Stomach (tissue), 4 donors: ENCODE data around the gene ABI3BP.

Experiments
- EP300 ChIP-seq: sonication (generic); formaldehyde crosslinking; IDR thresholded peaks from one replicate; pipeline ENCODE4 v1.6.1; 2017; ENCODE audit warnings: antibody characterized with exemption
- POLR2A ChIP-seq, 4 donors: fragments of 450-650 bp; IDR thresholded peaks; one replicate each; pipeline ENCODE4 v1.6.1; 2016; ENCODE audit warnings: antibody characterized with exemption in 4 of 4, control low read depth in 2 of 4, mild to moderate bottlenecking in 1 of 4, moderate library complexity in 1 of 4
- POLR2AphosphoS5 ChIP-seq, 3 donors: sonication (generic); formaldehyde crosslinking; IDR thresholded peaks; one replicate each; pipeline ENCODE4 v1.6.1; 2016; ENCODE audit warnings: antibody characterized with exemption in 3 of 3
- TF ChIP-seq, protein P1 (sequence below), 7 experiments: fragments of 450-650 bp in 4 of 7; fragments of 200-600 bp in 3 of 7; sonication (generic) in 3 of 7; IDR thresholded peaks; one replicate each; pipeline ENCODE4 v1.5.1; 2016 to 2019; ENCODE audit warnings: antibody characterized with exemption in 7 of 7, control low read depth in 2 of 7, mild to moderate bottlenecking in 1 of 7

GRCh38 chr3:100868096-100868495 is 125.1 kb downstream of the ABI3BP start:
- no peak for TF ChIP-seq POLR2A (IDR thresholded peaks at IDR 0.05)
- TF ChIP-seq, protein P1, sequence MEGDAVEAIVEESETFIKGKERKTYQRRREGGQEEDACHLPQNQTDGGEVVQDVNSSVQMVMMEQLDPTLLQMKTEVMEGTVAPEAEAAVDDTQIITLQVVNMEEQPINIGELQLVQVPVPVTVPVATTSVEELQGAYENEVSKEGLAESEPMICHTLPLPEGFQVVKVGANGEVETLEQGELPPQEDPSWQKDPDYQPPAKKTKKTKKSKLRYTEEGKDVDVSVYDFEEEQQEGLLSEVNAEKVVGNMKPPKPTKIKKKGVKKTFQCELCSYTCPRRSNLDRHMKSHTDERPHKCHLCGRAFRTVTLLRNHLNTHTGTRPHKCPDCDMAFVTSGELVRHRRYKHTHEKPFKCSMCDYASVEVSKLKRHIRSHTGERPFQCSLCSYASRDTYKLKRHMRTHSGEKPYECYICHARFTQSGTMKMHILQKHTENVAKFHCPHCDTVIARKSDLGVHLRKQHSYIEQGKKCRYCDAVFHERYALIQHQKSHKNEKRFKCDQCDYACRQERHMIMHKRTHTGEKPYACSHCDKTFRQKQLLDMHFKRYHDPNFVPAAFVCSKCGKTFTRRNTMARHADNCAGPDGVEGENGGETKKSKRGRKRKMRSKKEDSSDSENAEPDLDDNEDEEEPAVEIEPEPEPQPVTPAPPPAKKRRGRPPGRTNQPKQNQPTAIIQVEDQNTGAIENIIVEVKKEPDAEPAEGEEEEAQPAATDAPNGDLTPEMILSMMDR (IDR thresholded peaks at IDR 0.05): no peak
- no peak for TF ChIP-seq POLR2AphosphoS5 (IDR thresholded peaks at IDR 0.05)
- no peak for TF ChIP-seq EP300
